K562 (cell line): ENCODE measurements around the gene PYGO2. TPM values are rescaled to one million over a fixed set of nuclear protein-coding genes. Genes with fewer than 3 reads are reported as not detected.

Source experiments
- ATAC-seq: fragments of 200-7000 bp; cut with Tn5 transposase; 3 replicates; pipeline ENCODE4 v1.9.1; 2020; ENCODE audit warnings: moderate library complexity
- BruUV-seq: library from RNA; stranded (reverse); fragments of 400-500 nt; replicated peaks from 2 replicates; lab custom pipeline; 2021; lab: Mats Ljungman, UMichigan
- CTCF ChIA-PET: fragments of 300-600 bp; formaldehyde crosslinking; extraction: SDS; loops from one replicate; lab custom pipeline; 2021; ENCODE audit warnings: low intra/inter-chr PET ratio; lab: Yijun Ruan, JAX
- POLR2A ChIA-PET: fragments of 300-600, 350-650 bp; sonication (Branson Sonifier 250); formaldehyde crosslinking; extraction: SDS; loops from one replicate; lab custom pipeline; 2021; ENCODE audit warnings: antibody characterized with exemption, inconsistent platforms; lab: Yijun Ruan, JAX
- DNase-seq, 4 experiments: peaks; one replicate each; pipeline versions ENCODE4 v3.0.0 to v3.0.0-alpha.2; 2011 to 2018; ENCODE audit warnings: low spot score in 3 of 4, mixed read lengths in 3 of 4; ENCODE audit errors: extremely low read depth in 1 of 4
- FAIRE-seq: peaks from 2 replicates; lab custom pipeline; 2011; peaks lifted over from hg19 to GRCh38; lab: Jason Lieb, UNC
- H2AFZ ChIP-seq: 2 replicates; pipeline ENCODE4 v1.6.0; 2011; ENCODE audit warnings: low read depth, low read length, control low read depth, inconsistent platforms
- H3K27ac ChIP-seq: fragments of 200-600 bp; 3 replicates; pipeline ENCODE4 v1.8.0; 2011; ENCODE audit warnings: low read depth, mild to moderate bottlenecking, control low read depth, inconsistent platforms, low read length, moderate library complexity, mixed read lengths; ENCODE audit errors: extremely low read depth
- H3K27me3 ChIP-seq, 2 experiments: fragments of 300-600 bp in 1 of 2; 2 replicates in 1 of 2; 3 replicates in 1 of 2; pipeline versions ENCODE4 v1.6.0 to v1.8.0; 2011; ENCODE audit warnings: inconsistent platforms in 2 of 2, low read length in 2 of 2, mild to moderate bottlenecking in 1 of 2, mixed read lengths in 1 of 2, moderate library complexity in 1 of 2; ENCODE audit not compliant: control insufficient read depth in 2 of 2, insufficient read depth in 2 of 2
- H3K36me3 ChIP-seq: fragments of 300-600 bp; 3 replicates; pipeline ENCODE4 v1.8.0; 2011; ENCODE audit warnings: mild to moderate bottlenecking, low read length, inconsistent platforms; ENCODE audit not compliant: control insufficient read depth, insufficient read depth
- H3K4me1 ChIP-seq, 2 experiments: fragments of 200-600 bp in 1 of 2; replicated peaks in 1 of 2; 2 replicates in 1 of 2; 3 replicates in 1 of 2; pipeline versions ENCODE4 v1.5.1 to v1.8.0; 2011; ENCODE audit warnings: inconsistent platforms in 2 of 2, low read length in 2 of 2, mild to moderate bottlenecking in 1 of 2, mixed read lengths in 1 of 2, moderate library complexity in 1 of 2; ENCODE audit not compliant: control insufficient read depth in 2 of 2, insufficient read depth in 2 of 2
- H3K4me2 ChIP-seq: 2 replicates; pipeline ENCODE4 v1.6.1; 2011; ENCODE audit warnings: low read length, control low read depth, inconsistent platforms, mixed read lengths; ENCODE audit not compliant: insufficient read depth
- H3K4me3 ChIP-seq: fragments of 200-600 bp; sonication (generic), shearing (Covaris generic); 2 replicates; pipeline ENCODE4 v1.5.1; 2016; ENCODE audit warnings: control low read depth, inconsistent platforms
- H3K79me2 ChIP-seq: fragments of 200-600 bp; 3 replicates; pipeline ENCODE4 v1.8.0; 2011; ENCODE audit warnings: low read length, inconsistent platforms; ENCODE audit not compliant: control insufficient read depth, insufficient read depth
- H3K9ac ChIP-seq, 2 experiments: 2 replicates each; pipeline versions ENCODE4 v1.6.0 to v1.6.1; 2011; ENCODE audit warnings: low read depth in 2 of 2, low read length in 2 of 2, control low read depth in 1 of 2, inconsistent platforms in 1 of 2, mild to moderate bottlenecking in 1 of 2, mixed read lengths in 1 of 2; ENCODE audit not compliant: insufficient read depth in 1 of 2
- H3K9me1 ChIP-seq: one replicate; pipeline ENCODE4 v1.6.0; 2011; ENCODE audit warnings: inconsistent platforms, mild to moderate bottlenecking, low read length, moderate library complexity; ENCODE audit not compliant: control insufficient read depth, insufficient read depth
- H3K9me3 ChIP-seq: replicated peaks from 2 replicates; pipeline ENCODE4 v1.5.1; 2011; ENCODE audit warnings: low read depth, low read length, inconsistent platforms; ENCODE audit not compliant: control insufficient read depth, insufficient read depth
- H4K20me1 ChIP-seq: replicated peaks from 2 replicates; pipeline ENCODE4 v1.6.1; 2011; ENCODE audit warnings: low read length, inconsistent platforms, mixed read lengths; ENCODE audit not compliant: control insufficient read depth, insufficient read depth
- AFF4 ChIP-seq: sonication (generic); formaldehyde crosslinking; IDR thresholded peaks from 2 replicates; pipeline ENCODE4 v1.8.0; 2023; ENCODE audit warnings: mild to moderate bottlenecking, missing genetic modification reagents
- CHD1 ChIP-seq: fragments of 200-600 bp; sonication (generic); IDR thresholded peaks from one replicate; pipeline ENCODE4 v1.6.1; 2012; ENCODE audit warnings: mild to moderate bottlenecking, moderate library complexity, low read length, inconsistent platforms
- CHD4 ChIP-seq: fragments of 200-600 bp; sonication (generic); IDR thresholded peaks from 3 replicates; pipeline ENCODE4 v1.6.1; 2012; ENCODE audit warnings: low read depth, mild to moderate bottlenecking, mixed read lengths, low read length, inconsistent platforms; ENCODE audit not compliant: insufficient read depth, insufficient replicate concordance, poor library complexity, severe bottlenecking
- HNRNPK ChIP-seq: fragments of 200-400 bp; formaldehyde crosslinking; IDR thresholded peaks from one replicate; pipeline ENCODE4 v1.6.1; 2018; ENCODE audit warnings: mild to moderate bottlenecking, low read depth, low read length; ENCODE audit not compliant: poor library complexity, severe bottlenecking
- IRF1 ChIP-seq: sonication (generic); formaldehyde crosslinking; IDR thresholded peaks from 2 replicates; pipeline ENCODE4 v1.8.0; 2022; ENCODE audit warnings: missing genetic modification reagents, mild to moderate bottlenecking, borderline replicate concordance
- NRF1 ChIP-seq, 2 experiments: fragments of 450-650 bp; IDR thresholded peaks in 1 of 2; conservative IDR thresholded peaks in 1 of 2; 2 replicates each; pipeline ENCODE4 v1.6.1; 2014; ENCODE audit warnings: mild to moderate bottlenecking in 2 of 2
- OTX1 ChIP-seq: fragments of 450-650 bp; formaldehyde crosslinking; IDR thresholded peaks from 2 replicates; pipeline ENCODE4 v1.4.0; 2022; ENCODE audit warnings: mild to moderate bottlenecking
- SIN3A ChIP-seq, 2 experiments: fragments of 150-350 bp in 1 of 2; IDR thresholded peaks; 2 replicates each; pipeline ENCODE4 v1.6.1; 2011 to 2016; ENCODE audit warnings: borderline replicate concordance in 2 of 2, low read depth in 2 of 2, low read length in 2 of 2, mild to moderate bottlenecking in 2 of 2, moderate library complexity in 2 of 2; ENCODE audit not compliant: control insufficient read depth in 1 of 2
- SMAD3 ChIP-seq: fragments of 450-650 bp; formaldehyde crosslinking; conservative IDR thresholded peaks from 2 replicates; pipeline ENCODE4 v1.4.0; 2020; ENCODE audit warnings: mild to moderate bottlenecking
- TEAD4 ChIP-seq, 2 experiments: sonication (generic) in 1 of 2; formaldehyde crosslinking in 1 of 2; IDR thresholded peaks; 2 replicates each; pipeline versions ENCODE4 v1.6.1 to v1.8.0; 2012 to 2022; ENCODE audit warnings: borderline replicate concordance in 1 of 2, inconsistent platforms in 1 of 2, low read length in 1 of 2, mild to moderate bottlenecking in 1 of 2, missing genetic modification reagents in 1 of 2
- ZNF197 ChIP-seq: fragments of 200-800 bp; sonication (Bioruptor generic); IDR thresholded peaks from 2 replicates; pipeline ENCODE4 v1.6.1; 2016; ENCODE audit warnings: low read depth, missing genetic modification characterization, missing compliant biosample characterization
- WGBS: fragments of 100-300 bp; shearing (Covaris generic); methylation state at CpG from one replicate; pipeline ENCODE4 v1.1.6; 2016; ENCODE audit warnings: low coverage, mixed read lengths; ENCODE audit not compliant: insufficient coverage; ENCODE audit errors: missing lambda C conversion rate; 5-methylcytosine and 5-hydroxymethylcytosine counted together
- in situ Hi-C: fragments of 300-500 bp; cut with MboI; formaldehyde crosslinking; loops from 4 replicates; pipeline ENCODE4 v1.15.0; 2018; ENCODE audit warnings: inconsistent platforms, mixed read lengths
- intact Hi-C: fragments of 100-400 bp; cut with micrococcal nuclease; formaldehyde crosslinking; loops from 2 replicates; pipeline ENCODE4 v1.14.2; 2022
- polyA plus RNA-seq, 8 experiments: library from polyadenylated mRNA; depleted of rRNA in 4 of 8; stranded (reverse) in 5 of 8; unstranded in 3 of 8; fragments of >200 nt; fragmentation: Nextera tagmentation in 2 of 8; fragmentation: Illumina TruSeq in 1 of 8; extraction: Ambion mirVana in 2 of 8; extraction: Trizol in 1 of 8; gene quantifications; 2 replicates each; pipeline versions ENCODE4 v1.2.1 to v1.2.3, GENCODE V29; 2011 to 2014; ENCODE audit warnings: inconsistent platforms in 1 of 8, missing spikeins in 1 of 8
- total RNA-seq, 7 experiments: library from RNA; depleted of rRNA in 6 of 7; stranded (reverse); fragments of >200 nt in 6 of 7; fragmentation: Illumina TruSeq in 2 of 7; extraction: Trizol in 2 of 7; gene quantifications; 2 replicates each; pipeline versions ENCODE4 v1.2.1 to v1.2.3, GENCODE V29; 2011 to 2021; ENCODE audit warnings: low replicate concordance in 1 of 7

The PYGO2 gene
- total and polyA plus RNA-seq, 9 of the 15 experiments (the other 6 are each of a cell fraction or from before 2014, with no cell fraction given): 8.3 to 36.2 (median 18.2) TPM

GRCh38 chr1:155001425-155001674 is 39.8 kb upstream of the PYGO2 start:
- Histone ChIP-seq H3K27me3 (no peaks in the 10 kb centered on the region), H3K27ac (peak overlapping the region; percentile 97), H3K9ac (peak overlapping the region; percentile 89 to 96), H3K4me3 (peak overlapping the region; percentile 71), H2AFZ (peak overlapping the region; percentile 54; the same call in 1 of the 2 replicates), H3K4me1 (peaks cover 32 to 65% of the 10 kb centered on the region in 2 experiments), H4K20me1 (peaks cover 3% of the 10 kb centered on the region; the same call in 1 of the 2 replicates), H3K79me2 (peaks cover 45% of the 10 kb centered on the region), H3K9me3 (no peaks in the 10 kb centered on the region), H3K36me3 (peaks cover 20% of the 10 kb centered on the region; the same call in 2 of the 3 replicates), H3K4me2 (peak overlapping the region; percentile 98), H3K9me1 (no peaks in the 10 kb centered on the region)
- ChIA-PET POLR2A (interaction anchor here (0.6 to 1.7 kb wide), 13 partner anchors 9 to 1435 kb away, joined by 3 to 8 read pairs (median 3); partner anchors contain the start of gene PBXIP1), CTCF (interaction anchor here (1.3 to 1.6 kb wide), 2 partner anchors 16 to 40 kb away, joined by 6 read pairs; partner anchors contain the start of gene PYGO2)
- WGBS: 0% methylated on average over 9 of the region's 11 CpGs
- FAIRE-seq (no peak), DNase-seq (no peak), ATAC-seq (no peak)
- in situ Hi-C loops (no loop called here), intact Hi-C loops (loop anchor here (1.0 to 5.0 kb wide), 5 partner anchors 27 to 444 kb away; partner anchors contain the start of genes CKS1B, EFNA3, PYGO2 and UBE2Q1)
- TF ChIP-seq ZNF197 (CRISPR knock-in tag) (0 out of 2 replicates have a peak, but pooled peaks have one; percentile 16), SMAD3 (CRISPR knock-in tag) (no peak), TEAD4 (IDR thresholded peaks at IDR 0.05; ENCODE audit: low read length) (0 out of 2 replicates have a peak, but pooled peaks have one; percentile 9), TEAD4 (CRISPR knock-in tag; IDR thresholded peaks at IDR 0.05; ENCODE audit: borderline replicate concordance) (no peak), HNRNPK (no peak), SIN3A (IDR thresholded peaks at IDR 0.05; ENCODE audit: borderline replicate concordance in 2 of 2, control insufficient read depth in 1 of 2, low read depth in 2 of 2, low read length in 2 of 2) (peak in 1 of 2 experiments; percentile 29; a peak in 1 of 4 replicates), IRF1 (CRISPR knock-in tag) (0 out of 2 replicates have a peak, but pooled peaks have one; percentile 15), AFF4 (peak; percentile 35; the same call in 1 of the 2 replicates), CHD4 (peak; percentile 67), CHD1 (peak; percentile 75), OTX1 (CRISPR knock-in tag) (no peak), NRF1 (conservative IDR thresholded peaks at IDR 0.05 in 1 of 2, IDR thresholded peaks at IDR 0.05 in 1 of 2) (0 out of 4 replicates have a peak, but pooled peaks of 1 of the 2 experiments have one; percentile 5)
- BruUV-seq: no TSS peak
